ENCODE measurements around the gene RABGGTA.

Gene RABGGTA, protein sequence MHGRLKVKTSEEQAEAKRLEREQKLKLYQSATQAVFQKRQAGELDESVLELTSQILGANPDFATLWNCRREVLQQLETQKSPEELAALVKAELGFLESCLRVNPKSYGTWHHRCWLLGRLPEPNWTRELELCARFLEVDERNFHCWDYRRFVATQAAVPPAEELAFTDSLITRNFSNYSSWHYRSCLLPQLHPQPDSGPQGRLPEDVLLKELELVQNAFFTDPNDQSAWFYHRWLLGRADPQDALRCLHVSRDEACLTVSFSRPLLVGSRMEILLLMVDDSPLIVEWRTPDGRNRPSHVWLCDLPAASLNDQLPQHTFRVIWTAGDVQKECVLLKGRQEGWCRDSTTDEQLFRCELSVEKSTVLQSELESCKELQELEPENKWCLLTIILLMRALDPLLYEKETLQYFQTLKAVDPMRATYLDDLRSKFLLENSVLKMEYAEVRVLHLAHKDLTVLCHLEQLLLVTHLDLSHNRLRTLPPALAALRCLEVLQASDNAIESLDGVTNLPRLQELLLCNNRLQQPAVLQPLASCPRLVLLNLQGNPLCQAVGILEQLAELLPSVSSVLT

GRCh38 chr14:24271134-24271833 lies at the start of gene RABGGTA:
Gene RABGGTA, minus strand, starts transcription at chr14:24271597. Its CDS starts 482 bp downstream, at chr14:24271115.
- Histone ChIP-seq H3K4me1 (peaks cover 23% of the 10 kb centered on the region), H3K9me3 (no peaks in the 10 kb centered on the region), H3K4me2 (peak within 1 kb of the TSS; percentile 89), H4K20me1 (no peaks in the 10 kb centered on the region), H3K36me3 (peaks cover 27% of the 10 kb centered on the region), H3K4me3 (peak within 1 kb of the TSS; percentile 75), H3K27ac (peak within 1 kb of the TSS; percentile 96), H3K9ac (peak within 1 kb of the TSS; percentile 92), H3K27me3 (no peaks in the 10 kb centered on the region)
- TF ChIP-seq Cebpa-rat (IDR thresholded peaks at IDR 0.05), result no peak

- Histone ChIP-seq H3K9me3 (no peaks in the 10 kb centered on the region), H3K4me1 (peaks cover 36% of the 10 kb centered on the region), H4K20me1 (no peaks in the 10 kb centered on the region), H3K27ac (no peak overlapping the region), H3K4me3 (no peak overlapping the region), H3K27me3 (no peaks in the 10 kb centered on the region), H3K36me3 (peaks cover 13% of the 10 kb centered on the region), H3K9ac (no peak overlapping the region), H3K4me2 (no peak overlapping the region)
- TF ChIP-seq Cebpa-rat (IDR thresholded peaks at IDR 0.05), result no peak
Measured at GRCh38 chr14:24317141-24317928, 45.9 kb upstream of the RABGGTA start.

DNA sequence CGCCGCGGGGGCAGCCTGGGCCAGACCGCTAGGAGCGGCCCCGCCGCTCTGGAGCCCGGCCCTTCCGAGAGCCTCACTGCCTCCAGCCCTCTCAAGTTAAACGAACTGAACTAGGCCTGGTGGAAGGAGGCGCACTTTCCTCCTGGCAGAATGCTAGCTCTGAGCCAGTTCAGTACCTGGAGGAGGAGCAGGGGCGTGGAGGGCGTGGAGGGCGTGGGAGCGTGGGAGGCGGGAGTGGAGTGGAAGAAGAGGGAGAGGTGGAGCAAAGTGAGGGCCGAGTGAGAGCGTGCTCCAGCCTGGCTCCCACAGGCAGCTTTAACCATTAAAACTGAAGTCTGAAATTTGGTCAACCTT lies 45.2 kb upstream of the RABGGTA start:
- no peak for TF ChIP-seq Cebpa-rat (IDR thresholded peaks at IDR 0.05)
- Histone ChIP-seq H3K9ac (no peak overlapping the region), H3K4me1 (peaks cover 43% of the 10 kb centered on the region), H3K9me3 (no peaks in the 10 kb centered on the region), H3K27ac (no peak overlapping the region), H3K4me3 (no peak overlapping the region), H3K27me3 (no peaks in the 10 kb centered on the region), H3K36me3 (peaks cover 13% of the 10 kb centered on the region), H3K4me2 (no peak overlapping the region), H4K20me1 (no peaks in the 10 kb centered on the region)

DNA sequence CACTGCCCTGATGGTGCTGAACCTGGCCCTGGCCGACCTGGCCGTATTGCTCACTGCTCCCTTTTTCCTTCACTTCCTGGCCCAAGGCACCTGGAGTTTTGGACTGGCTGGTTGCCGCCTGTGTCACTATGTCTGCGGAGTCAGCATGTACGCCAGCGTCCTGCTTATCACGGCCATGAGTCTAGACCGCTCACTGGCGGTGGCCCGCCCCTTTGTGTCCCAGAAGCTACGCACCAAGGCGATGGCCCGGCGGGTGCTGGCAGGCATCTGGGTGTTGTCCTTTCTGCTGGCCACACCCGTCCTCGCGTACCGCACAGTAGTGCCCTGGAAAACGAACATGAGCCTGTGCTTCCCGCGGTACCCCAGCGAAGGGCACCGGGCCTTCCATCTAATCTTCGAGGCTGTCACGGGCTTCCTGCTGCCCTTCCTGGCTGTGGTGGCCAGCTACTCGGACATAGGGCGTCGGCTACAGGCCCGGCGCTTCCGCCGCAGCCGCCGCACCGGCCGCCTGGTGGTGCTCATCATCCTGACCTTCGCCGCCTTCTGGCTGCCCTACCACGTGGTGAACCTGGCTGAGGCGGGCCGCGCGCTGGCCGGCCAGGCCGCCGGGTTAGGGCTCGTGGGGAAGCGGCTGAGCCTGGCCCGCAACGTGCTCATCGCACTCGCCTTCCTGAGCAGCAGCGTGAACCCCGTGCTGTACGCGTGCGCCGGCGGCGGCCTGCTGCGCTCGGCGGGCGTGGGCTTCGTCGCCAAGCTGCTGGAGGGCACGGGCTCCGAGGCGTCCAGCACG lies 44.6 kb upstream of the RABGGTA start:
- H3K27me3 ChIP-seq, result no peaks in the 10 kb centered on the region
- no peak overlapping the region for H3K27ac ChIP-seq
- no peak overlapping the region for H3K4me3 ChIP-seq
- H3K4me2 ChIP-seq, result no peak overlapping the region
- peaks cover 49% of the 10 kb centered on the region for H3K4me1 ChIP-seq
- no peak overlapping the region for H3K9ac ChIP-seq
- H3K9me3 ChIP-seq, result no peaks in the 10 kb centered on the region
- no peak for TF ChIP-seq Cebpa-rat (IDR thresholded peaks at IDR 0.05)
- no peaks in the 10 kb centered on the region for H4K20me1 ChIP-seq
- peaks cover 13% of the 10 kb centered on the region for H3K36me3 ChIP-seq

- peaks cover 13% of the 10 kb centered on the region for H3K36me3 ChIP-seq
- TF ChIP-seq Cebpa-rat (IDR thresholded peaks at IDR 0.05), result no peak
- H4K20me1 ChIP-seq, result peaks cover under 1% of the 10 kb centered on the region; the same call in 1 of the 2 replicates
- peak overlapping the region; percentile 94 for H3K27ac ChIP-seq
- peak overlapping the region; percentile 96 for H3K4me2 ChIP-seq
- no peaks in the 10 kb centered on the region for H3K9me3 ChIP-seq
- H3K4me3 ChIP-seq, result no peak overlapping the region
- H3K9ac ChIP-seq, result no peak overlapping the region
- no peaks in the 10 kb centered on the region for H3K27me3 ChIP-seq
- peaks cover 56% of the 10 kb centered on the region for H3K4me1 ChIP-seq
Measured at GRCh38 chr14:24315243-24315806, 43.9 kb upstream of the RABGGTA start.

- Histone ChIP-seq H3K4me3 (no peak overlapping the region), H3K27me3 (no peaks in the 10 kb centered on the region), H3K4me1 (peaks cover 63% of the 10 kb centered on the region), H3K36me3 (peaks cover 15% of the 10 kb centered on the region), H3K4me2 (peak overlapping the region; percentile 96), H3K27ac (peak overlapping the region; percentile 94), H3K9ac (peak overlapping the region; percentile 46; the same call in 1 of the 2 replicates), H4K20me1 (peaks cover 8% of the 10 kb centered on the region; the same call in 1 of the 2 replicates), H3K9me3 (no peaks in the 10 kb centered on the region)
- TF ChIP-seq Cebpa-rat (IDR thresholded peaks at IDR 0.05), result no peak
Measured at GRCh38 chr14:24314377-24315193, 43.2 kb upstream of the RABGGTA start.

DNA sequence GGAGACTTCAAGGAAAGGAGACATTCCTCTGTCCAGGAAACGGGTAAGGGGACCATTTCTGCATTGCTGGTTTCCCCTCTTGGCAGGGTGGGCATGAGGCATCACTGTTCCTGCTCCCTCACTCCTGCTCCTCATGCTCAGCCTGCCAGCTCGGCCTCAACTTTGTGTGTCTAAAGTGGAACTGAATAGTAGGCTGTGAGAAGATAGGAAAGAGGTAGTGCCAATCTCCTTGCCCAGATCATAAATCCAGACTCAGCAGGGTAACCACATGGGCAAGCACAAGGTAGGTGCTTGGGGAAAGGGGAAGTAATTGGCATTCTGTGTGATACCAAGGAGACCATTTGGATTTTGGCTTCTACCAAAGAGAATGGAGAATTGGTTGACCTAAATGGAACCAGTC lies 42.5 kb upstream of the RABGGTA start:
- Histone ChIP-seq H3K4me1 (peaks cover 70% of the 10 kb centered on the region), H3K9me3 (no peaks in the 10 kb centered on the region), H3K4me2 (peak overlapping the region; percentile 96), H3K4me3 (no peak overlapping the region; the same call in 1 of the 2 replicates), H4K20me1 (peaks cover 10% of the 10 kb centered on the region; the same call in 1 of the 2 replicates), H3K9ac (peak overlapping the region; percentile 46), H3K27ac (peak overlapping the region; percentile 94), H3K27me3 (no peaks in the 10 kb centered on the region), H3K36me3 (peaks cover 22% of the 10 kb centered on the region)
- no peak for TF ChIP-seq Cebpa-rat (IDR thresholded peaks at IDR 0.05)

Measured in BLaER1 (cell line).